Mesothelial cell of epicardium (in vitro differentiated cells): ENCODE data around the gene KAZN. TPM values are rescaled to one million over a fixed set of nuclear protein-coding genes. Genes with fewer than 3 reads are reported as not detected.

Source experiments
- DNase-seq, 2 experiments: peaks; one replicate each; pipeline ENCODE4 v3.0.0; 2021; ENCODE audit warnings: low spot score in 2 of 2; ENCODE audit not compliant: unreplicated experiment in 2 of 2
- H3K27ac Mint-ChIP-seq: 2 replicates; pipeline ENCODE4 v1.8.0; 2021; ENCODE audit warnings: mixed read lengths
- H3K27me3 Mint-ChIP-seq: 2 replicates; pipeline ENCODE4 v1.8.0; 2021; ENCODE audit warnings: low read depth, mixed read lengths
- H3K36me3 Mint-ChIP-seq: 2 replicates; pipeline ENCODE4 v1.8.0; 2021; ENCODE audit warnings: mixed read lengths
- H3K4me1 Mint-ChIP-seq: 2 replicates; pipeline ENCODE4 v1.8.0; 2021; ENCODE audit warnings: mixed read lengths
- H3K4me3 Mint-ChIP-seq: 2 replicates; pipeline ENCODE4 v1.8.0; 2021; ENCODE audit warnings: mild to moderate bottlenecking, moderate library complexity, mixed read lengths
- H3K9me3 Mint-ChIP-seq: 2 replicates; pipeline ENCODE4 v1.8.0; 2021; ENCODE audit warnings: mixed read lengths
- CTCF ChIP-seq: fragments of 200-600 bp; sonication (generic); IDR thresholded peaks from one replicate; pipeline ENCODE4 v1.5.0; 2021; ENCODE audit warnings: antibody characterized with exemption; ENCODE audit not compliant: unreplicated experiment
- total RNA-seq: library from RNA; stranded (reverse); gene quantifications from 3 replicates; pipeline ENCODE4 v1.2.1, GENCODE V29; 2021

KAZN gene
- total RNA-seq, 1 donor from 2014 or later: 38.4 TPM

- Mint-ChIP-seq H3K27me3 (no peaks in the 10 kb centered on the region), H3K4me3 (no peak overlapping the region), H3K9me3 (no peaks in the 10 kb centered on the region), H3K36me3 (peaks cover 7% of the 10 kb centered on the region), H3K4me1 (peaks cover 23% of the 10 kb centered on the region), H3K27ac (no peak overlapping the region)
- DNase-seq: no peak
- no peak for TF ChIP-seq CTCF
These were observed 518.5 kb downstream of the KAZN start for GRCh38 chr1:15116966-15117365.

DNA sequence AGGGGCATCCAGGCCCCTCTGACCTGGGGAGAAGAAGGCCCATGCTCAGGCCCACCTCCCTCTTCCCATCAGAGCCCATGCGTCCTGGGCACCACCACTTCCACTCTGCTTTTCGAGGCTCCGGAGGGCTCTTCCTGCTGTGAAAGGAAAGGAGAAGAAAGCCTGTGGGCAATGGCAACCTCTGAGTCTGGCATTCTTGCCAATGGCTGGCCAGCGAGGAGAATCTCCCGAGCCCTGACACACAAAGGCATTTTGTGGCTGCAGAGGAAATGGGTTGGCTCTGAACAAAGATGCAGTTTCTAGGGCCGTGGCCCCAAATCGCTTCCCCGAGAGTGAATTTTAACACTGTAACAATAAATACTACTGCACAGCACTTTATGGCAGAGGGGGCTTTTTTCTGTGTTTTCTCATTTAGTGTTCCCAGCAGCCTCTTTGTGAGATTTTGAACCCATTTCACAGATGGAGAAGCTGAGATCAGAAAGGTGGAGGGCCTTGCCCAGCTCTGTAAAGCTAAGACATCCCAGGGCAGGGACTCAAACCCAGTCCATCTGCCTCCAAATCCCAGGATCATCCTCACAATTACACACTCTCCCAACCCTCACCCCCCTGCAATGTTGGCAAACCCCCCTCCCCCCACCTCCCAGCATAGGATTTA is 519.3 kb downstream of the KAZN start:
- Mint-ChIP-seq H3K9me3 (no peaks in the 10 kb centered on the region), H3K36me3 (peaks cover 7% of the 10 kb centered on the region), H3K4me3 (no peak overlapping the region), H3K4me1 (peaks cover 15% of the 10 kb centered on the region), H3K27me3 (no peaks in the 10 kb centered on the region), H3K27ac (no peak overlapping the region)
- TF ChIP-seq CTCF: no peak
- DNase-seq: no peak

DNA sequence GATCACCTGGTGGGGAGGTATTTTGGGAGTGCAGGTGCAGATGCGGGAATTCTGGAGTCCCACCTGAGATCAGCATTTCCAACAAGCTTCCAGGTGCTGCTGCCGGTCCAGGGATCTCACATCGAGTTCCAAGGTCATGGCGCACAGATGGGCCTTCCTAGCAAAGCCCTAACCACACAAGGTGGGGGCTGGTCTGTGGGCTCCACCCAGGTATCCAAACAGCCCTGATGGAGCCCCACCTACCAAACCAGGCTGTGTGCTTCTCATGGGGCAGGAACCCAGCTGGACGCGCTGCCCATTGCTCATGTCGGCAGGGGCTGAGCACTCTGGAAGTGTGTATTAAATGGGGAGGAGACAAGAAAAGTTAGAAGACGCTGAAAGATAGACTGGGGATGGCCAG is 520.1 kb downstream of the KAZN start:
- H3K27me3 Mint-ChIP-seq: no peaks in the 10 kb centered on the region
- H3K4me3 Mint-ChIP-seq: no peak overlapping the region
- peaks cover 13% of the 10 kb centered on the region for H3K4me1 Mint-ChIP-seq
- H3K9me3 Mint-ChIP-seq: no peaks in the 10 kb centered on the region
- TF ChIP-seq CTCF: no peak
- no peak for DNase-seq
- no peak overlapping the region for H3K27ac Mint-ChIP-seq
- peaks cover 7% of the 10 kb centered on the region for H3K36me3 Mint-ChIP-seq

DNA sequence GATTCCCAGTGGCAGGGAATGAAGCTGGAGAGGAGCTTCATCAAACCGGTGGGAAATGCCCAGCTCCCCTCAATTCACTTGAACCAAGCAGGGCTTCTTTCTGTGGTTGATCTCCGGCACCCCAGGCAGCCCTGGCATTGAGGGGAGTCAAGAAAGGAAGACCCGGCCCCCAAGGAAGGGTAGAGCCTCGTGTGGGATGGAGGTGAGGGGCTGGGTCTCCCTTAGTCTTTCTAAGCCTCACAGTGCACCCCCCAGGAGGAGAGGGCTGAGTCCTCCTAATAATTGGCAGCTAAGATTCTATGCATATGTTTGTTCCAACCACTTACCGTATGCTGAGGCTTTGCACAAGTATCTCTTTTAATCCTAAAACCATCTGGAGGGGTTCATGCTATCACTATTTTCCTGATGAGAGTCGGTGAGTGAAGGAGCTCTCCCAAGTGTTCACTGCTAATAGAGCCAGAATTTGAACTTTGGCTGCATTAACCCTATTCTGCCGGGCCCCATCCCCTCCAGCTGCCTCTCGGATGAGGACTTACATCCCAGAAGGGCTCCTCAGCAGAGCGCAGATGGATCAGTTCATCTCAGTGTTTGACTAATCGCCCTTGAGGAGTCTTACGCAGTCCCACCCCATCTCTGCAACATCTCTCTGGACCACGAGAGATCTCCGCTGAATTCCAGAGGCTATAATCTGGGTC is 521.9 kb downstream of the KAZN start:
- Mint-ChIP-seq H3K9me3 (no peaks in the 10 kb centered on the region), H3K36me3 (peaks cover 4% of the 10 kb centered on the region)

DNA sequence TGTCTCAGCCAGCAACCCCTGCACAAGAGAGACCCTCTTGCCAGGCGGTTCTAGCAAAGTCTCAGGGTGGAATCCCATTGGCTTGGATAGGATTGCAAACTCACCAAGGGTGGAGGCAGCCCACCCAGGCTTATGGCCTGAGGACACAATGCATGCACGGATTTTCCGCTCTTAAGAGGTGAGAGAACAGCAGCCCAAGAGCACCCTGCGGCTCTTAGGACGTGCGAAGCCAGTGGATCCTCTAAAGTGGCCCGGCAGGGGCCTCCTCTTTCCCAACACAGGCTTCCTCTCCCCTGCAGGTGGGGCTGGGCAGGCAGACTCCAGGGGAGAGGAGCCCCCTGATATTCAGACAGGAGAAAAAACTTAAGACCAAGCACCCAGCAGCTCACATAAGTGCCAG is 523.8 kb downstream of the KAZN start:
- Mint-ChIP-seq H3K9me3 (no peaks in the 10 kb centered on the region), H3K36me3 (no peaks in the 10 kb centered on the region), H3K4me1 (peaks cover 4% of the 10 kb centered on the region), H3K4me3 (no peak overlapping the region), H3K27me3 (no peaks in the 10 kb centered on the region), H3K27ac (no peak overlapping the region)
- no peak for DNase-seq
- TF ChIP-seq CTCF: no peak

More for the DNA sequence above, 521.9 kb downstream of the KAZN start:
- no peaks in the 10 kb centered on the region for H3K27me3 Mint-ChIP-seq
- no peak for TF ChIP-seq CTCF
- DNase-seq: no peak
- H3K4me1 Mint-ChIP-seq: peaks cover 13% of the 10 kb centered on the region
- H3K4me3 Mint-ChIP-seq: no peak overlapping the region
- H3K27ac Mint-ChIP-seq: no peak overlapping the region
